ENCODE data around the gene PIEZO2. TPM values are rescaled to one million over a fixed set of nuclear protein-coding genes. Genes with fewer than 3 reads are reported as not detected.

Gene PIEZO2
- total RNA-seq, 1 experiment from 2014 or later = 10.7 TPM

GRCh38 chr18:11149441-11150270 lies at the start of gene PIEZO2 (continued):
- TF ChIP-seq ATF6 (CRISPR knock-in tag; IDR thresholded peaks at IDR 0.05) (no peak), AFF4 (CRISPR knock-in tag; IDR thresholded peaks at IDR 0.05; ENCODE audit: borderline replicate concordance) (peak; percentile 39; the same call in 1 of the 2 replicates), FOXK1 (CRISPR knock-in tag; IDR thresholded peaks at IDR 0.05) (no peak), ZNF263 (CRISPR knock-in tag; IDR thresholded peaks at IDR 0.05; ENCODE audit: low read depth) (no peak), NFE2L1 (CRISPR knock-in tag; IDR thresholded peaks at IDR 0.05) (no peak), USF1 (CRISPR knock-in tag; IDR thresholded peaks at IDR 0.05) (no peak), ZNF423 (CRISPR knock-in tag; IDR thresholded peaks at IDR 0.05) (no peak), NR2C2 (CRISPR knock-in tag; IDR thresholded peaks at IDR 0.05) (no peak), TP53 (CRISPR knock-in tag; IDR thresholded peaks at IDR 0.05) (peak; percentile 75; the same call in 1 of the 2 replicates), ELF4 (CRISPR knock-in tag; IDR thresholded peaks at IDR 0.05; ENCODE audit: low read depth) (no peak), TEAD1 (CRISPR knock-in tag; IDR thresholded peaks at IDR 0.05) (peak; percentile 87), MYBL2 (CRISPR knock-in tag; IDR thresholded peaks at IDR 0.05) (0 out of 2 replicates have a peak, but pooled peaks have one; percentile 72), ZNF121 (CRISPR knock-in tag; IDR thresholded peaks at IDR 0.05) (no peak), JAZF1 (CRISPR knock-in tag; IDR thresholded peaks at IDR 0.05) (no peak), GRHL2 (CRISPR knock-in tag; IDR thresholded peaks at IDR 0.05; ENCODE audit: insufficient replicate concordance, severe bottlenecking) (no peak), ZNF425 (CRISPR knock-in tag; conservative IDR thresholded peaks at IDR 0.05) (no peak), FOXJ3 (CRISPR knock-in tag; IDR thresholded peaks at IDR 0.05; ENCODE audit: borderline replicate concordance) (no peak), EMX1 (CRISPR knock-in tag; IDR thresholded peaks at IDR 0.05) (no peak), MLX (CRISPR knock-in tag; IDR thresholded peaks at IDR 0.05) (no peak), CTCF (IDR thresholded peaks at IDR 0.05) (no peak), MXD4 (CRISPR knock-in tag; IDR thresholded peaks at IDR 0.05; ENCODE audit: borderline replicate concordance) (no peak), RORB (CRISPR knock-in tag; IDR thresholded peaks at IDR 0.05) (no peak), ZNF512 (CRISPR knock-in tag; IDR thresholded peaks at IDR 0.05; ENCODE audit: borderline replicate concordance) (no peak), GABPB1 (CRISPR knock-in tag; IDR thresholded peaks at IDR 0.05) (no peak), ZNF671 (CRISPR knock-in tag; IDR thresholded peaks at IDR 0.05) (no peak), NR1H2 (CRISPR knock-in tag; IDR thresholded peaks at IDR 0.05) (no peak), CBFB (CRISPR knock-in tag; IDR thresholded peaks at IDR 0.05; ENCODE audit: low read depth) (0 out of 2 replicates have a peak, but pooled peaks have one; percentile 28)
